ENCODE results near the gene IL1RAPL1.

Gene IL1RAPL1

DNA sequence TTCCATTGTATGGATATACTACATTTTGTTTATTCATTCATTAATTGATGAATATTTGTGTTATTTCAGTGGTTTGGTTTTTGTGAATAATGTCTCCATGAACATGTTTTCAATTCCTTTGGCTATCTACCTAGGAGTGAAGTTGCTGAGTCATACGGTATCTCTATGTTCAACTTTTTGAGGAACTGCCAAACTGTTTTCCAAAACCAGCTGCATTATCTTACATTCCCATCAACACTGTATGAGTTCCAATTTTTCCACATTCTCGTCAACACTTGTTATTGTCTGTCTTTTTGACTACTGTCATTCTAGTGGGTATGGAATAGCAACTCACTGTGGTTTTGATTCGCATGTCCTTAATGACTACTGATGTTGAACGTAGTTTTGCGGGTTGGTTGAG, 1239.5 kb downstream of the IL1RAPL1 start:
- DNase-seq (ENCODE audit: low spot score): no peak
- in situ Hi-C loops (cut with MboI; ENCODE audit: low sequenced_read_pairs, unreplicated experiment): no loop called here
- no peak for TF ChIP-seq CTCF (IDR thresholded peaks at IDR 0.05; ENCODE audit: borderline replicate concordance, control extremely low read depth, extremely low read depth, insufficient read depth, missing control alignments)

DNA sequence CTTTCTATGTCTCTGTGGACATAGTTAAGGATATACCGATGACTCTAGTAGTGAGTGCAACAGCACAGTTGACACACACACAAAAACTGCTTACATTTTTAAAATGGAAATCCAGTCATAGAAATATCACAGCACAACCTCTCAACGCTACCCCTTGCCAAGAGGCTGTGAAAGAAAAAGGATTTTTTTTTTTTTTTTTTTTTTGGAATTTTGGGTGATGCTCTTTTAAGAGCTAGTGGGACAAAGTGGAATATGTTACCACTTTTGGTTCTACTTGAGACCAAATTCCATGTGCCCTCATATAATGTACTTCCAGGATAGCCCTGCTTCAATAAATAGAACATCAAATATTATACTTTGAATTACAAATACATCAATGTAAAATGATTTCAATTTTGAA, 1247.1 kb downstream of the IL1RAPL1 start:
- in situ Hi-C loops (cut with MboI; ENCODE audit: low sequenced_read_pairs, unreplicated experiment): no loop called here
- no peak for TF ChIP-seq CTCF (IDR thresholded peaks at IDR 0.05; ENCODE audit: borderline replicate concordance, control extremely low read depth, extremely low read depth, insufficient read depth, missing control alignments)
- no peak for DNase-seq (ENCODE audit: low spot score)

GRCh38 chrX:29834764-29835163, 1247.5 kb downstream of the IL1RAPL1 start:
- no peak for DNase-seq (ENCODE audit: low spot score)
- no peak for TF ChIP-seq CTCF (IDR thresholded peaks at IDR 0.05; ENCODE audit: borderline replicate concordance, control extremely low read depth, extremely low read depth, insufficient read depth, missing control alignments)
- in situ Hi-C loops (cut with MboI; ENCODE audit: low sequenced_read_pairs, unreplicated experiment): no loop called here

DNA sequence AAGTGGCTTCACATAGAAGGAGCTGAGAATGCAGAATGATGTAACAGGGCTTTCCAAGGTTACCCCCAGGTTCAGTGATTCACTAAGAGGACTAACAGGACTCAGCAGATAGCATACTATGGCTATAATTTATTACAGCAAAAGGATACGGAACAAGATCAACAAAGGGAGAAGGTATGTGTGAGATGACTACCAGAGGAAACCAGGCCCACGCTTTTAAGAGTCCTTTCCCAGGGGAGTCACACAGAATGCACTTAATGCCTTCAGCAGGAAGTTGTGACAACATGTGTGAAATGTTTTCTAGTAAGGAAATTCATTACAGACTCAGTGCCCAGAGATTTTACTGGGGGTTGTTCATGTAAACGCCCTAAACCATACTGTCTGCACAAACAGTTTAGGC, 1254.5 kb downstream of the IL1RAPL1 start:
- in situ Hi-C loops (cut with MboI; ENCODE audit: low sequenced_read_pairs, unreplicated experiment): no loop called here
- no peak for DNase-seq (ENCODE audit: low spot score)
- no peak for TF ChIP-seq CTCF (IDR thresholded peaks at IDR 0.05; ENCODE audit: borderline replicate concordance, control extremely low read depth, extremely low read depth, insufficient read depth, missing control alignments)

DNA sequence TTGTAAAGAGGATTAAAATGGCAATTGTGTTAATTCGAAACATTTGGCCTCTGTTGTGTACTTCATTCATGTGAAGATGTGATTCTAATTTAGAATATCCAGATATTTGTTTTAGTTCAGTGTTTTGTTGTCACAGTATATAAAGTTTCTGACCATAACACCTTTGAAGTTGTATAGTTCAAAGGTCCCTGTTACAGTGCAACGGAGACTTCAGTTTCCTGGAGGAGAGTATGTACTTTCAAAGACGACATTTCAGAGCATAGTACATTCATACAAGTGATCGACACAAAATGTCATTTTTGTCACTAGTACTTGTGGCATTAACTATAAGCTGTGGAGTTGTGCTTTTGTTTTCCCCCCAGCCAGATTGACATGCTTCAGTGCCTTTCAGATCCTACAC, 1255.3 kb downstream of the IL1RAPL1 start:
- in situ Hi-C loops (cut with MboI; ENCODE audit: low sequenced_read_pairs, unreplicated experiment): no loop called here
- DNase-seq (ENCODE audit: low spot score): no peak
- no peak for TF ChIP-seq CTCF (IDR thresholded peaks at IDR 0.05; ENCODE audit: borderline replicate concordance, control extremely low read depth, extremely low read depth, insufficient read depth, missing control alignments)

DNA sequence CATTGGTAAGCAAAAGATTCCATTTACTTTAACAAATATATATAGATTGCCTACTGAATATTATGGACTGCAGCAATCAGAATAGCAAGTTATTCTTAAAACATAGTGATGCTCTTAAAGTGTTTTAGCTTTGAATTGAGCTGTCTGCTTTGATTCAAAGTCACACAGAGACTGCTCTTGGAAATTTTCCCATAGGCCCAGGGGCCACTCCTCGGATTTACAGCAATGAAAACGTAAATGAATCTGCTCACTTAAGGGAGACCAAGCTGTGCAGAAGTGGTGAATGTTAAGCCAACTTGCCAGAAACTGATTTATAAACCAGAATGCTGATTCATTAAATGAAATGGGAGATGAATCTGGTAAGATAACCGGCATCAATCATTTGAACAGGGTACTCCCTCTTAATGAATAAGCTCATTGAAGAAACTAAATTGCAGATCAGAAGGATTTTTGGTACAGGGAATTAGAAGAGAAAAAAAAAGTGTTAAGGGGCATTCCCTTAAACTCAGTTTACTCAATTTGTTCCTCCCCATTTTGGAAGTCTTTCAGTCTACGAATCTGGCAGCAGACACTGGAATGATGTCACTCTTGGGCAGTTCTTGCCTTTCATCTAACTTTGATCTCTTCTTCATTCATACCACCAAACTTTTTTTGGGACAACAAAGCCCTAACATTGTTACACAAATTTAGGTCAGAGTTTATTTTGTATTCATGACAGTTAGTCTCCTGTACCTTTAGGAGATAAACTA, 1264.8 kb downstream of the IL1RAPL1 start:
- in situ Hi-C loops (cut with MboI; ENCODE audit: low sequenced_read_pairs, unreplicated experiment): no loop called here
- TF ChIP-seq CTCF (IDR thresholded peaks at IDR 0.05; ENCODE audit: borderline replicate concordance, control extremely low read depth, extremely low read depth, insufficient read depth, missing control alignments): no peak
- DNase-seq (ENCODE audit: low spot score): no peak

Measured in GM13976 (cell line).